Measurements from ENCODE around the gene HRH2. TPM values are rescaled to one million over a fixed set of nuclear protein-coding genes. Genes with fewer than 3 reads are reported as not detected.

Gene HRH2
- total RNA-seq, 1 donor from 2014 or later, result 1.7 TPM

GRCh38 chr5:175623088-175623487 is 34.8 kb upstream of the HRH2 start:
- DNase-seq (ENCODE audit: low read depth, low spot score), result no peak
- no peaks in the 10 kb centered on the region for H3K4me1 Mint-ChIP-seq
- H3K4me3 Mint-ChIP-seq, result no peak overlapping the region
- H3K27ac Mint-ChIP-seq (ENCODE audit: unreplicated experiment), result no peak overlapping the region
- H3K27me3 Mint-ChIP-seq (ENCODE audit: low read depth), result no peaks in the 10 kb centered on the region
- no peak for TF ChIP-seq CTCF (conservative IDR thresholded peaks at IDR 0.05)
- H3K9me3 Mint-ChIP-seq, result peaks cover 10% of the 10 kb centered on the region
- no peaks in the 10 kb centered on the region for H3K36me3 Mint-ChIP-seq (ENCODE audit: low read depth)

GRCh38 chr5:175624316-175624715 is 33.6 kb upstream of the HRH2 start:
- no peaks in the 10 kb centered on the region for H3K36me3 Mint-ChIP-seq (ENCODE audit: low read depth)
- H3K27ac Mint-ChIP-seq (ENCODE audit: unreplicated experiment), result no peak overlapping the region
- no peak overlapping the region for H3K4me3 Mint-ChIP-seq
- peaks cover 10% of the 10 kb centered on the region for H3K9me3 Mint-ChIP-seq
- no peak for TF ChIP-seq CTCF (conservative IDR thresholded peaks at IDR 0.05)
- H3K27me3 Mint-ChIP-seq (ENCODE audit: low read depth), result no peaks in the 10 kb centered on the region
- no peaks in the 10 kb centered on the region for H3K4me1 Mint-ChIP-seq
- no peak for DNase-seq (ENCODE audit: low read depth, low spot score)

DNA sequence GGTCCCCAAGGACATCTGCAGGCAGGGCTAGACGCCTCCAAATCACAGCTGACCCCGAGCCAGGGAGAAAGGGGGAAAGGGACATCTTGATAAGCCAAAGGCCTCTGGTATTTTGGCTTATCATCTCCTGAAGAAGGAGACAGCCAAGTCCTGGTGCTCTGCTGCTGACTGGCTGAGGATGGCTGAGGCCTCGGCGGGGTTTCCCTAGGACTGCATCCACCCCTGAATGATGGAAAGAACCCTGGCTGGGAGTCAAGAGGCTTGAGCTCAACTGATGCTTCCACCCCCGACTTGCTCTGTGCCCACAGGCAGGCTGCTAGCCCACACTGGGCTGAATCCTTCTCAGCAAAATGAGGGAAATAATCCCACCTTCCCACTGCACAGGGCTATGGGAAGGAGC is 30.9 kb upstream of the HRH2 start:
- DNase-seq (ENCODE audit: low read depth, low spot score), result no peak
- Mint-ChIP-seq H3K9me3 (peaks cover 6% of the 10 kb centered on the region), H3K36me3 (ENCODE audit: low read depth) (no peaks in the 10 kb centered on the region), H3K27ac (ENCODE audit: unreplicated experiment) (no peak overlapping the region), H3K4me1 (no peaks in the 10 kb centered on the region), H3K4me3 (no peak overlapping the region), H3K27me3 (ENCODE audit: low read depth) (no peaks in the 10 kb centered on the region)
- no peak for TF ChIP-seq CTCF (conservative IDR thresholded peaks at IDR 0.05)

GRCh38 chr5:175627739-175628138 is 30.1 kb upstream of the HRH2 start:
- DNase-seq (ENCODE audit: low read depth, low spot score), result no peak
- Mint-ChIP-seq H3K4me3 (no peak overlapping the region), H3K4me1 (no peaks in the 10 kb centered on the region), H3K27me3 (ENCODE audit: low read depth) (no peaks in the 10 kb centered on the region), H3K27ac (ENCODE audit: unreplicated experiment) (peak overlapping the region; percentile 83), H3K9me3 (peaks cover 6% of the 10 kb centered on the region), H3K36me3 (ENCODE audit: low read depth) (no peaks in the 10 kb centered on the region)
- no peak for TF ChIP-seq CTCF (conservative IDR thresholded peaks at IDR 0.05)

- Mint-ChIP-seq H3K9me3 (peaks cover 6% of the 10 kb centered on the region), H3K36me3 (ENCODE audit: low read depth) (no peaks in the 10 kb centered on the region), H3K27me3 (ENCODE audit: low read depth) (no peaks in the 10 kb centered on the region), H3K27ac (ENCODE audit: unreplicated experiment) (no peak overlapping the region), H3K4me1 (peaks cover 7% of the 10 kb centered on the region), H3K4me3 (no peak overlapping the region)
- no peak for TF ChIP-seq CTCF (conservative IDR thresholded peaks at IDR 0.05)
- DNase-seq (ENCODE audit: low read depth, low spot score), result no peak
Measured at GRCh38 chr5:175628668-175629067, 29.2 kb upstream of the HRH2 start.

GRCh38 chr5:175629261-175629660 is 28.6 kb upstream of the HRH2 start:
- Mint-ChIP-seq H3K27ac (ENCODE audit: unreplicated experiment) (no peak overlapping the region), H3K9me3 (peaks cover 6% of the 10 kb centered on the region), H3K36me3 (ENCODE audit: low read depth) (no peaks in the 10 kb centered on the region), H3K4me3 (no peak overlapping the region), H3K27me3 (ENCODE audit: low read depth) (no peaks in the 10 kb centered on the region), H3K4me1 (peaks cover 7% of the 10 kb centered on the region)
- TF ChIP-seq CTCF (conservative IDR thresholded peaks at IDR 0.05), result no peak
- DNase-seq (ENCODE audit: low read depth, low spot score), result no peak

All from neural crest cell (in vitro differentiated cells).